Natural killer cell (primary cell): ENCODE data around the gene WIZ. TPM values are rescaled to one million over a fixed set of nuclear protein-coding genes. Genes with fewer than 3 reads are reported as not detected.

Source experiments
- ATAC-seq, 3 donors: fragments of 150-1000 bp in 2 of 3; fragments of 200-7000 bp in 1 of 3; cut with Tn5 transposase; 1 replicate in 1 of 3; 2 replicates in 2 of 3; pipeline ENCODE4 v1.10.0; 2021; ENCODE audit warnings: mild to moderate bottlenecking in 2 of 3, moderate library complexity in 2 of 3
- DNase-seq, 2 donors: peaks; one replicate each; pipeline versions ENCODE4 v3.0.0 to v3.0.0-alpha.2; 2013 to 2021; ENCODE audit warnings: mixed read lengths in 1 of 2
- H3K27ac ChIP-seq: one replicate; pipeline ENCODE4 v1.5.1; 2013; ENCODE audit warnings: mild to moderate bottlenecking, low read length
- H3K27me3 ChIP-seq: one replicate; pipeline ENCODE4 v1.6.1; 2013; ENCODE audit warnings: low read length; ENCODE audit not compliant: control insufficient read depth, insufficient read depth
- H3K36me3 ChIP-seq: one replicate; pipeline ENCODE4 v1.6.1; 2013; ENCODE audit warnings: low read length; ENCODE audit not compliant: control insufficient read depth, insufficient read depth
- H3K4me1 ChIP-seq: one replicate; pipeline ENCODE4 v1.6.1; 2013; ENCODE audit warnings: low read length; ENCODE audit not compliant: control insufficient read depth, insufficient read depth
- H3K4me3 ChIP-seq: one replicate; pipeline ENCODE4 v1.5.1; 2013; ENCODE audit warnings: low read length
- H3K9me3 ChIP-seq: one replicate; pipeline ENCODE4 v1.6.1; 2013; ENCODE audit warnings: low read length; ENCODE audit not compliant: control insufficient read depth, insufficient read depth
- H3K27ac Mint-ChIP-seq, 2 donors: one replicate each; pipeline ENCODE4 v1.8.0; 2022; ENCODE audit warnings: mild to moderate bottlenecking in 2 of 2, mixed read lengths in 2 of 2, moderate library complexity in 1 of 2
- H3K27me3 Mint-ChIP-seq, 2 donors: one replicate each; pipeline ENCODE4 v1.8.0; 2022; ENCODE audit warnings: low read depth in 2 of 2, mixed read lengths in 2 of 2
- H3K36me3 Mint-ChIP-seq: one replicate; pipeline ENCODE4 v1.8.0; 2022; ENCODE audit warnings: mixed read lengths
- H3K4me1 Mint-ChIP-seq, 2 donors: one replicate each; pipeline ENCODE4 v1.8.0; 2022; ENCODE audit warnings: mixed read lengths in 2 of 2
- H3K4me3 Mint-ChIP-seq: one replicate; pipeline ENCODE4 v1.8.0; 2022; ENCODE audit warnings: mild to moderate bottlenecking, moderate library complexity, mixed read lengths
- H3K9me3 Mint-ChIP-seq, 2 donors: one replicate each; pipeline ENCODE4 v1.8.0; 2022; ENCODE audit warnings: mixed read lengths in 2 of 2
- WGBS: methylation state at CpG from one replicate; pipeline ENCODE4 v1.1.7; 2013; ENCODE audit warnings: missing lambda C conversion rate; ENCODE audit not compliant: insufficient coverage; 5-methylcytosine and 5-hydroxymethylcytosine counted together
- intact Hi-C: fragments of 100-400 bp; cut with micrococcal nuclease; formaldehyde crosslinking; loops from one replicate; pipeline ENCODE4 v1.14.2; 2022
- total RNA-seq, 4 donors: library from RNA; stranded (reverse); fragments of 120-200 nt in 1 of 4; gene quantifications; one replicate each; pipeline versions ENCODE4 v1.2.3 to v1.2.4, GENCODE V29; 2013 to 2022
- TF ChIP-seq, protein P1 (sequence below): fragments of 200-600 bp; IDR thresholded peaks from one replicate; pipeline ENCODE4 v1.8.0; 2022; ENCODE audit warnings: antibody characterized with exemption

Gene WIZ
- total RNA-seq, 3 donors from 2014 or later (not counting 1 experiment from before 2014, with no cell fraction given): 24.3 to 29.3 (median 24.4) TPM

DNA sequence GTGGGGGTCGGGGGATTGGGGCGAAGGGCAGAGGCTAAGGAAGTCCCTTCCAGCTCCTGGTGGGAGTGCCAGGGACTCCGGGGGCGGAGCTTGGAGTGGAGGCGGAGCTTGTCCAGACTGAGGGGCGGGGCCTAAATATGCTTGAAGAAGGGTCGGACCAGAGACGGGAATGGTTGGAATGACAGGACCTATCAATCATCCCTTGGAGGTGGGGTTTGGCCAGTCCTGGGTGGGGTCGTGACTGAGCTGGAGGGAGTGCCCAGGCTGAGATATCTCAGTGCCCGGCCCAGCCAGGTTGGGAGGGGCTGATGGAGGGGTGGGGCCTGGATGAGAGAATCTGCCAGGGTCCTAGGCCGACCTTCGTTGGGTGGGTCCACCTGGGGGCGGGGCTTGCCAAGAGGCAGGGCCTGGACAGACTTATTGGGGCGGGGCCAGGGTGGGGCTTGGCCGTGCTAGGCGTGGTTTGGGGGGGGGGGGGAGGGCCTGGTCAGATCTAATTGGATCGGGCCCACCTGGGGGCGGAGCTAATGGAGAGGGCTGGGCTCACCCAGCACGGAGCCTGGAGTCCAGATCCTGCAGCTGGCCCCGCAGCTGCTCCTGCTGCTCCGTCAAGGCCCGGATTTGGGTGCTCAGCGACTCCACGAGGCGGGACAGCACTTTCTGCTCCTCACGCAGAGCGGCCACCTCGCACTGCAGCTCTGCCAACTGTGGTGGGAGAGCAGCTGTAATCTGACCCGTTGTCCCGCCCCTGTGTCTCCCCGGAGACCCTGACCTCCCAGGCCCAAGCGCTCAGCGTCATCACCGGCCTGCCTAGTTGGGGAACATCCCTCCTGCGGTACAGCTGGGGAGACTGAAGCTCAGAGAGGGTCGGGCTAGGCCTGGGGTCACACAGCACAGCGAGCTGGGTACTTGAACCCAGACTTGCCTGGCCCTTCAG lies 2.6 kb upstream of the WIZ start:
- peaks cover 31 to 57% of the 10 kb centered on the region in 2 donors for H3K4me1 Mint-ChIP-seq
- ATAC-seq: no peak
- H3K27me3 Mint-ChIP-seq: no peaks in the 10 kb centered on the region
- peaks cover 57% of the 10 kb centered on the region for H3K36me3 ChIP-seq
- H3K4me3 Mint-ChIP-seq: no peak overlapping the region
- peak overlapping the region; percentile 5 for H3K27ac ChIP-seq
- DNase-seq: peak in 1 of 2 donors; percentile 49
- H3K4me1 ChIP-seq: peaks cover 35% of the 10 kb centered on the region
- H3K36me3 Mint-ChIP-seq: no peaks in the 10 kb centered on the region
- intact Hi-C loops: no loop called here
- no peaks in the 10 kb centered on the region for H3K27me3 ChIP-seq
- WGBS: 94% methylated on average over 35 of the region's 37 CpGs
- peak overlapping the region; percentile 82 to 91 for H3K27ac Mint-ChIP-seq
- H3K9me3 Mint-ChIP-seq: no peaks in the 10 kb centered on the region
- TF ChIP-seq, protein P1, sequence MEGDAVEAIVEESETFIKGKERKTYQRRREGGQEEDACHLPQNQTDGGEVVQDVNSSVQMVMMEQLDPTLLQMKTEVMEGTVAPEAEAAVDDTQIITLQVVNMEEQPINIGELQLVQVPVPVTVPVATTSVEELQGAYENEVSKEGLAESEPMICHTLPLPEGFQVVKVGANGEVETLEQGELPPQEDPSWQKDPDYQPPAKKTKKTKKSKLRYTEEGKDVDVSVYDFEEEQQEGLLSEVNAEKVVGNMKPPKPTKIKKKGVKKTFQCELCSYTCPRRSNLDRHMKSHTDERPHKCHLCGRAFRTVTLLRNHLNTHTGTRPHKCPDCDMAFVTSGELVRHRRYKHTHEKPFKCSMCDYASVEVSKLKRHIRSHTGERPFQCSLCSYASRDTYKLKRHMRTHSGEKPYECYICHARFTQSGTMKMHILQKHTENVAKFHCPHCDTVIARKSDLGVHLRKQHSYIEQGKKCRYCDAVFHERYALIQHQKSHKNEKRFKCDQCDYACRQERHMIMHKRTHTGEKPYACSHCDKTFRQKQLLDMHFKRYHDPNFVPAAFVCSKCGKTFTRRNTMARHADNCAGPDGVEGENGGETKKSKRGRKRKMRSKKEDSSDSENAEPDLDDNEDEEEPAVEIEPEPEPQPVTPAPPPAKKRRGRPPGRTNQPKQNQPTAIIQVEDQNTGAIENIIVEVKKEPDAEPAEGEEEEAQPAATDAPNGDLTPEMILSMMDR: no peak
- no peak overlapping the region for H3K4me3 ChIP-seq
- H3K9me3 ChIP-seq: no peaks in the 10 kb centered on the region

DNA sequence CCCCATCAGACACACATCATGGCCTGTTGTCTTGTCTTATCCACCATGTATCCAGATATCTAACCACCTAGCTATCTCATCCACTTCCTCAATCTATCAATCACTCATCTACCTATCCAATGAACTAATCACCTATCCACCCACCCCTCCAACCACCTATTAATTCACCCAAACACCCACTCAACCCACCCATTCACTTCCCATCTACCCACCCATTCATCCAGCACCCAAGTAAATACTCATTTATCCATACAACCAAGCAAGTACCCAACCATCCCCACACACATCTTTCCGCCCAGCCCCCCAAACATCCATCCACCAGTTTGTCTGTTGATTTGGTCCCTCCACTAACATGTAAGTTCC lies 753 bp upstream of the WIZ start:
- ATAC-seq (no peak), DNase-seq (no peak)
- H3K27ac Mint-ChIP-seq: peak overlapping the region; percentile 82 to 91
- Histone ChIP-seq H3K27ac (peak overlapping the region; percentile 92), H3K36me3 (peaks cover 42% of the 10 kb centered on the region), H3K9me3 (no peaks in the 10 kb centered on the region), H3K27me3 (no peaks in the 10 kb centered on the region), H3K4me1 (peaks cover 35% of the 10 kb centered on the region), H3K4me3 (no peak overlapping the region)
- TF ChIP-seq, protein P1: no peak
- no peaks in the 10 kb centered on the region for H3K9me3 Mint-ChIP-seq
- intact Hi-C loops: no loop called here
- H3K4me1 Mint-ChIP-seq: peaks cover 31 to 51% of the 10 kb centered on the region in 2 donors
- no peaks in the 10 kb centered on the region for H3K36me3 Mint-ChIP-seq
- peak overlapping the region; percentile 75 for H3K4me3 Mint-ChIP-seq
- WGBS: 96% methylated on average over 1 of the region's 1 CpG
- H3K27me3 Mint-ChIP-seq: no peaks in the 10 kb centered on the region

DNA sequence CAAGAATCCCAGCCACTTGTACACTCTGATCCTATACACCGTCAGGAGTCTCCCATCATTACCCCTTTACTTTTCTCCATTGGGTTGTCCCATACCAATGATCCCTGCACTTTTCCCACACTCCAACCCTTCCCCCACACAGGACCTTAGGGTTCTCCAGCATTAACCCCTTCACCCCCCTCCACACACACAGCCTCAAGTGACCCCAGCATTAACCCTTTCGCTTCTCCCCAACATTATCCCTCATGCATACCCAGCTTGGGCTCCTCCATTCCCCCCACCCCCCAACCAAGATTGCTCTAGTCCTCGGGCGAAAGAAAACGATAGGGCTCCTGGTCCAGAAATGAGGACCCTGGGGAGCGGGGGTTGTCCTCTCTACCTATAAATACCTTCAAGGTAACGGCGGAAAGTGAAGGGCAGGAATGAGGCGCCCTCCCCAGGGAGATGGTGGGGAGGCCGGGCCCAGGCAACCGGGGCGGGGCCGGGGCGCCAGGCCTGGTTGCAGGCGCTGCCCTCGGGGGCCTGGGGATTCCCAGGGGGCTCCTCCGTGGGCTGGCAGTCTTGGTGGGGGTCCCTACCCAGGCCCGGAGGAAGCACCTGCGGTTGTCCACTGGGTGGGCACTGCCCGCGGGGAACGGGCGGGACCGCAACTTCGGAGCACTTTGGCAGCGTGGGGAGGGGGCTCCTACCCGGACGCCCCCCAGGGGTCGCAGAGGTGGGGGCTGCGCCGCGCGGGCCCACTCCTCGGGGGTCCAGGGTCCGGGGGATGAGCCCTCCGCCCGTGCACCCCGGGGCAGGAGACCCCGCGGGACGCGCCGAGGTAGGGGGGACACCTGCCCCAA lies 757 bp downstream of the WIZ start:
- no peak for ATAC-seq
- no peaks in the 10 kb centered on the region for H3K9me3 ChIP-seq
- TF ChIP-seq, protein P1: no peak
- peak in 1 of 2 donors; percentile 26 for DNase-seq
- Mint-ChIP-seq H3K4me1 (peaks cover 20 to 37% of the 10 kb centered on the region in 2 donors), H3K9me3 (no peaks in the 10 kb centered on the region), H3K27ac (peak overlapping the region; percentile 27 to 51), H3K4me3 (peak overlapping the region; percentile 83), H3K27me3 (no peaks in the 10 kb centered on the region), H3K36me3 (no peaks in the 10 kb centered on the region)
- 8% methylated on average over 31 of the region's 43 CpGs for WGBS
- H3K27me3 ChIP-seq: no peaks in the 10 kb centered on the region
- intact Hi-C loops: no loop called here
- peaks cover 26% of the 10 kb centered on the region for H3K36me3 ChIP-seq
- peak overlapping the region; percentile 37 for H3K4me3 ChIP-seq
- H3K4me1 ChIP-seq: peaks cover 32% of the 10 kb centered on the region
- peak overlapping the region; percentile 6 for H3K27ac ChIP-seq
